ENCODE results near the gene USF3. TPM values are rescaled to one million over a fixed set of nuclear protein-coding genes. Genes with fewer than 3 reads are reported as not detected.

The USF3 gene
- total and polyA plus RNA-seq, 2 of the 13 experiments (the other 11 are each of a cell fraction or from before 2014, with no cell fraction given), result 6.3 to 15.2 TPM

DNA sequence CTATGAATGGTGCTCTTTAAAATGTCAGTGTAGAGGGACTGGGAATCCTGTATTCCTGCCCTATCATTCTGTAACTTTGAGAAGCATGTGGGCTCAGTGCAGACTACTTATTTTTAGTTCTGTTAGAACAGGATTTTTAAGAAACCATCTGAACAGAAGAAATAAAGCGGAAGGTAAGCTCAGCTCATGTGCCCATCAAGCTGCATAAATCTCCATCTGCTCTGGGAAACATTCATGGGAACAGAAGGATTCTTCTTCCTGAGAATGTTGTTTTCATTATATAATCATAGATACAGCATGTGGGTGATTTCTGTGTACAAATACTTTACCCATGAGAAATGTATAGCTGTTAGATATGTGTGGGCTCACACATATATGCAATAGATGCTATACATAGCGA lies 94.2 kb downstream of the USF3 start:
- H3K79me2 ChIP-seq (ENCODE audit: insufficient read depth, low read length), result no peaks in the 10 kb centered on the region
- FAIRE-seq (no peak), ATAC-seq (no peak), DNase-seq (ENCODE audit: low spot score) (no peak)
- peaks cover 0 to 19% of the 10 kb centered on the region in 2 experiments; a peak in 2 of 5 replicates for H3K27me3 ChIP-seq (ENCODE audit: control insufficient read depth in 1 of 2, insufficient read depth in 2 of 2, low read length in 2 of 2)
- intact Hi-C loops (cut with micrococcal nuclease; ENCODE audit: unreplicated experiment), result no loop called here
- BruUV-seq (replicated peaks), result no TSS peak
- H3K9me3 ChIP-seq (ENCODE audit: low read length), result no peaks in the 10 kb centered on the region
- no peaks in the 10 kb centered on the region for H3K4me1 ChIP-seq (ENCODE audit: insufficient read depth, low read length)
- POLR2A ChIA-PET, result no interaction called here
- no peak overlapping the region for H3K9ac ChIP-seq (ENCODE audit: insufficient read depth, low read depth, low read length)
- WGBS (ENCODE audit: low lambda C conversion rate), result 49% methylated on average over 2 of the region's 2 CpGs
- no peak overlapping the region for H3K4me2 ChIP-seq (ENCODE audit: low read depth, low read length)
- H2AFZ ChIP-seq (ENCODE audit: low read length), result no peak overlapping the region
- no peaks in the 10 kb centered on the region for H3K36me3 ChIP-seq (replicated peaks in 1 of 2; ENCODE audit: control insufficient read depth in 1 of 2, insufficient read depth in 2 of 2, low read length in 2 of 2)
- no peak for TF ChIP-seq ZMYM4 (CRISPR knock-in tag; IDR thresholded peaks at IDR 0.05)
- TF ChIP-seq, protein P1, sequence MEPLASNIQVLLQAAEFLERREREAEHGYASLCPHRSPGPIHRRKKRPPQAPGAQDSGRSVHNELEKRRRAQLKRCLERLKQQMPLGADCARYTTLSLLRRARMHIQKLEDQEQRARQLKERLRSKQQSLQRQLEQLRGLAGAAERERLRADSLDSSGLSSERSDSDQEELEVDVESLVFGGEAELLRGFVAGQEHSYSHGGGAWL (CRISPR knock-in tag; IDR thresholded peaks at IDR 0.05), result no peak
- no peak for TF ChIP-seq ZNF878 (CRISPR knock-in tag; IDR thresholded peaks at IDR 0.05)
- TF ChIP-seq, protein P2, sequence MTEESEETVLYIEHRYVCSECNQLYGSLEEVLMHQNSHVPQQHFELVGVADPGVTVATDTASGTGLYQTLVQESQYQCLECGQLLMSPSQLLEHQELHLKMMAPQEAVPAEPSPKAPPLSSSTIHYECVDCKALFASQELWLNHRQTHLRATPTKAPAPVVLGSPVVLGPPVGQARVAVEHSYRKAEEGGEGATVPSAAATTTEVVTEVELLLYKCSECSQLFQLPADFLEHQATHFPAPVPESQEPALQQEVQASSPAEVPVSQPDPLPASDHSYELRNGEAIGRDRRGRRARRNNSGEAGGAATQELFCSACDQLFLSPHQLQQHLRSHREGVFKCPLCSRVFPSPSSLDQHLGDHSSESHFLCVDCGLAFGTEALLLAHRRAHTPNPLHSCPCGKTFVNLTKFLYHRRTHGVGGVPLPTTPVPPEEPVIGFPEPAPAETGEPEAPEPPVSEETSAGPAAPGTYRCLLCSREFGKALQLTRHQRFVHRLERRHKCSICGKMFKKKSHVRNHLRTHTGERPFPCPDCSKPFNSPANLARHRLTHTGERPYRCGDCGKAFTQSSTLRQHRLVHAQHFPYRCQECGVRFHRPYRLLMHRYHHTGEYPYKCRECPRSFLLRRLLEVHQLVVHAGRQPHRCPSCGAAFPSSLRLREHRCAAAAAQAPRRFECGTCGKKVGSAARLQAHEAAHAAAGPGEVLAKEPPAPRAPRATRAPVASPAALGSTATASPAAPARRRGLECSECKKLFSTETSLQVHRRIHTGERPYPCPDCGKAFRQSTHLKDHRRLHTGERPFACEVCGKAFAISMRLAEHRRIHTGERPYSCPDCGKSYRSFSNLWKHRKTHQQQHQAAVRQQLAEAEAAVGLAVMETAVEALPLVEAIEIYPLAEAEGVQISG (CRISPR knock-in tag; IDR thresholded peaks at IDR 0.05), result no peak
- no peak overlapping the region for H3K4me3 ChIP-seq (replicated peaks in 1 of 3; ENCODE audit: insufficient read depth in 1 of 3, low read depth in 2 of 3, low read length in 3 of 3)
- H3K27ac ChIP-seq (ENCODE audit: extremely low read length, insufficient read depth, low read length), result no peak overlapping the region
- in situ Hi-C loops (cut with HindIII; ENCODE audit: extremely low pct_ligation_motif_present, low pct_unique_long_range_greater_than_20kb), result no loop called here
- CTCF ChIA-PET (ENCODE audit: low intra/inter-chr PET ratio, low total read pairs), result no interaction called here
- no peaks in the 10 kb centered on the region for H4K20me1 ChIP-seq (ENCODE audit: insufficient read depth, low read length)

- Histone ChIP-seq H3K27me3 (ENCODE audit: control insufficient read depth in 1 of 2, insufficient read depth in 2 of 2, low read length in 2 of 2) (peaks cover 0 to 17% of the 10 kb centered on the region in 2 experiments; a peak in 1 of 5 replicates), H3K79me2 (ENCODE audit: insufficient read depth, low read length) (no peaks in the 10 kb centered on the region), H3K27ac (ENCODE audit: extremely low read length, insufficient read depth, low read length) (no peak overlapping the region), H3K4me1 (ENCODE audit: insufficient read depth, low read length) (no peaks in the 10 kb centered on the region), H3K9ac (ENCODE audit: insufficient read depth, low read depth, low read length) (no peak overlapping the region), H3K9me3 (ENCODE audit: low read length) (no peaks in the 10 kb centered on the region), H4K20me1 (ENCODE audit: insufficient read depth, low read length) (no peaks in the 10 kb centered on the region), H3K4me2 (ENCODE audit: low read depth, low read length) (no peak overlapping the region), H3K36me3 (replicated peaks in 1 of 2; ENCODE audit: control insufficient read depth in 1 of 2, insufficient read depth in 2 of 2, low read length in 2 of 2) (no peaks in the 10 kb centered on the region), H2AFZ (ENCODE audit: low read length) (no peak overlapping the region), H3K4me3 (replicated peaks in 1 of 3; ENCODE audit: insufficient read depth in 1 of 3, low read depth in 2 of 3, low read length in 3 of 3) (no peak overlapping the region)
- TF ChIP-seq SNAPC2 (CRISPR knock-in tag; IDR thresholded peaks at IDR 0.05), result no peak
- no peak for TF ChIP-seq SNAI1 (CRISPR knock-in tag; IDR thresholded peaks at IDR 0.05; ENCODE audit: borderline replicate concordance)
- ATAC-seq (no peak), DNase-seq (ENCODE audit: low spot score) (no peak), FAIRE-seq (no peak)
- CTCF ChIA-PET (ENCODE audit: low intra/inter-chr PET ratio, low total read pairs), result no interaction called here
- no TSS peak for BruUV-seq (replicated peaks)
- in situ Hi-C loops (cut with HindIII; ENCODE audit: extremely low pct_ligation_motif_present, low pct_unique_long_range_greater_than_20kb) (no loop called here), intact Hi-C loops (cut with micrococcal nuclease; ENCODE audit: unreplicated experiment) (no loop called here)
- POLR2A ChIA-PET, result no interaction called here
- WGBS (ENCODE audit: low lambda C conversion rate), result 0% methylated on average over 2 of the region's 2 CpGs
These were observed 95.2 kb downstream of the USF3 start for GRCh38 chr3:113601240-113601639.
